H9 (cell line): Measurements from ENCODE around the gene ATXN10. TPM values are rescaled to one million over a fixed set of nuclear protein-coding genes. Genes with fewer than 3 reads are reported as not detected.

Experiments
- DNase-seq: peaks from one replicate; pipeline ENCODE4 v3.0.0-alpha.2; 2017
- H2AFZ ChIP-seq: one replicate; pipeline ENCODE4 v1.6.1; 2013; ENCODE audit warnings: mild to moderate bottlenecking, low read length, control low read depth, moderate library complexity
- H2AK5ac ChIP-seq: 2 replicates; pipeline ENCODE4 v1.6.1; 2013; ENCODE audit warnings: low read length, control low read depth, mixed read lengths; ENCODE audit not compliant: insufficient read length
- H2BK120ac ChIP-seq: one replicate; pipeline ENCODE4 v1.6.1; 2013; ENCODE audit warnings: low read depth, mild to moderate bottlenecking, low read length, control low read depth, inconsistent platforms; ENCODE audit not compliant: poor library complexity, severe bottlenecking
- H2BK12ac ChIP-seq: 2 replicates; pipeline ENCODE4 v1.6.1; 2013; ENCODE audit warnings: low read length, control low read depth, mixed read lengths, low read depth; ENCODE audit not compliant: insufficient read length
- H2BK15ac ChIP-seq: 2 replicates; pipeline ENCODE4 v1.6.1; 2013; ENCODE audit warnings: low read depth, low read length, control low read depth
- H2BK20ac ChIP-seq: one replicate; pipeline ENCODE4 v1.6.1; 2013; ENCODE audit warnings: low read depth, mild to moderate bottlenecking, low read length, control low read depth, inconsistent platforms; ENCODE audit not compliant: poor library complexity, severe bottlenecking
- H2BK5ac ChIP-seq: 2 replicates; pipeline ENCODE4 v1.6.1; 2013; ENCODE audit warnings: low read length, control low read depth, mixed read lengths; ENCODE audit not compliant: insufficient read length
- H3K14ac ChIP-seq: 2 replicates; pipeline ENCODE4 v1.6.1; 2013; ENCODE audit warnings: low read length, control low read depth; ENCODE audit not compliant: insufficient read depth
- H3K18ac ChIP-seq: 2 replicates; pipeline ENCODE4 v1.6.1; 2013; ENCODE audit warnings: low read depth, mild to moderate bottlenecking, mixed read lengths, low read length, control low read depth; ENCODE audit not compliant: insufficient read length
- H3K23ac ChIP-seq: 2 replicates; pipeline ENCODE4 v1.6.1; 2013; ENCODE audit warnings: low read length, control low read depth, mixed read lengths, low read depth; ENCODE audit not compliant: insufficient read length
- H3K23me2 ChIP-seq: 2 replicates; pipeline ENCODE4 v1.6.1; 2013; ENCODE audit warnings: low read depth, mild to moderate bottlenecking, mixed read lengths, low read length, control low read depth; ENCODE audit not compliant: insufficient read length, poor library complexity, severe bottlenecking
- H3K27ac ChIP-seq: 2 replicates; pipeline ENCODE4 v1.5.1; 2013; ENCODE audit warnings: low read length, control low read depth, mixed read lengths, low read depth; ENCODE audit not compliant: insufficient read length
- H3K27me3 ChIP-seq: 2 replicates; pipeline ENCODE4 v1.6.1; 2013; ENCODE audit warnings: low read length, control low read depth, inconsistent platforms; ENCODE audit not compliant: insufficient read depth
- H3K4ac ChIP-seq: 2 replicates; pipeline ENCODE4 v1.6.1; 2013; ENCODE audit warnings: low read depth, mild to moderate bottlenecking, control low read depth, inconsistent platforms, low read length, moderate library complexity
- H3K4me1 ChIP-seq: 2 replicates; pipeline ENCODE4 v1.6.1; 2013; ENCODE audit warnings: low read length, control low read depth, inconsistent platforms; ENCODE audit not compliant: insufficient read depth
- H3K4me2 ChIP-seq: 2 replicates; pipeline ENCODE4 v1.6.1; 2013; ENCODE audit warnings: low read length, control low read depth, mixed read lengths; ENCODE audit not compliant: insufficient read length, insufficient read depth
- H3K56ac ChIP-seq: 2 replicates; pipeline ENCODE4 v1.6.1; 2013; ENCODE audit warnings: low read depth, mild to moderate bottlenecking, mixed read lengths, low read length, control low read depth; ENCODE audit not compliant: insufficient read length
- H3K79me1 ChIP-seq: 2 replicates; pipeline ENCODE4 v1.6.1; 2013; ENCODE audit warnings: low read depth, mild to moderate bottlenecking, moderate library complexity, low read length, control low read depth, inconsistent platforms; ENCODE audit not compliant: insufficient read depth, poor library complexity, severe bottlenecking
- H3K79me2 ChIP-seq: 2 replicates; pipeline ENCODE4 v1.6.1; 2013; ENCODE audit warnings: low read length, control low read depth, inconsistent platforms; ENCODE audit not compliant: insufficient read depth
- H3K9ac ChIP-seq: 2 replicates; pipeline ENCODE4 v1.6.1; 2013; ENCODE audit warnings: low read length, control low read depth, mixed read lengths; ENCODE audit not compliant: insufficient read length; ENCODE audit errors: extremely low read depth
- H3K9me3 ChIP-seq: one replicate; pipeline ENCODE4 v1.6.1; 2013; ENCODE audit warnings: low read depth, low read length, inconsistent platforms; ENCODE audit not compliant: control insufficient read depth
- H3T11ph ChIP-seq: one replicate; pipeline ENCODE4 v1.6.1; 2013; ENCODE audit warnings: mild to moderate bottlenecking, low read length, control low read depth, inconsistent platforms
- H4K20me1 ChIP-seq: one replicate; pipeline ENCODE4 v1.6.1; 2013; ENCODE audit not compliant: control insufficient read depth, insufficient read length, insufficient read depth
- H4K5ac ChIP-seq: 2 replicates; pipeline ENCODE4 v1.6.1; 2013; ENCODE audit warnings: low read depth, mild to moderate bottlenecking, mixed read lengths, low read length, control low read depth; ENCODE audit not compliant: insufficient read length
- H4K8ac ChIP-seq: replicated peaks from 2 replicates; pipeline ENCODE4 v1.6.1; 2013; ENCODE audit warnings: low read length, control low read depth, mixed read lengths, low read depth; ENCODE audit not compliant: insufficient read length
- H4K91ac ChIP-seq: 2 replicates; pipeline ENCODE4 v1.6.1; 2013; ENCODE audit warnings: low read depth, mild to moderate bottlenecking, moderate library complexity, mixed read lengths, low read length, control low read depth; ENCODE audit not compliant: insufficient read length
- H3K27ac Mint-ChIP-seq, 3 experiments: 2 replicates in 2 of 3; 3 replicates in 1 of 3; pipeline ENCODE4 v1.8.0; 2020 to 2021; ENCODE audit warnings: mixed read lengths in 3 of 3, mild to moderate bottlenecking in 1 of 3, moderate library complexity in 1 of 3
- H3K27me3 Mint-ChIP-seq: 2 replicates; pipeline ENCODE4 v1.8.0; 2021; ENCODE audit warnings: low read depth, mild to moderate bottlenecking, moderate library complexity, mixed read lengths
- H3K36me3 Mint-ChIP-seq, 3 experiments: 2 replicates in 2 of 3; 3 replicates in 1 of 3; pipeline ENCODE4 v1.8.0; 2020 to 2021; ENCODE audit warnings: low read depth in 3 of 3, mixed read lengths in 3 of 3; ENCODE audit not compliant: insufficient read depth in 1 of 3
- H3K4me1 Mint-ChIP-seq, 2 experiments: 2 replicates each; pipeline ENCODE4 v1.8.0; 2020; ENCODE audit warnings: mixed read lengths in 2 of 2
- H3K4me3 Mint-ChIP-seq, 2 experiments: 2 replicates in 1 of 2; 3 replicates in 1 of 2; pipeline ENCODE4 v1.8.0; 2020 to 2021; ENCODE audit warnings: mild to moderate bottlenecking in 2 of 2, mixed read lengths in 2 of 2, moderate library complexity in 1 of 2
- H3K9me3 Mint-ChIP-seq, 2 experiments: 2 replicates in 1 of 2; 3 replicates in 1 of 2; pipeline ENCODE4 v1.8.0; 2020; ENCODE audit warnings: mild to moderate bottlenecking in 2 of 2, mixed read lengths in 2 of 2, moderate library complexity in 1 of 2
- WGBS: extraction: QIAGEN DNeasy Blood & Tissue Kit; methylation state at CpG from one replicate; pipeline ENCODE4 v1.1.7; 2013; ENCODE audit warnings: missing lambda C conversion rate, low lambda C conversion rate, mixed read lengths; ENCODE audit not compliant: insufficient read length; ENCODE audit errors: extremely low coverage; 5-methylcytosine and 5-hydroxymethylcytosine counted together
- total RNA-seq: library from RNA; stranded (reverse); gene quantifications from 2 replicates; pipeline ENCODE4 v1.2.1, GENCODE V29; 2021
- TF ChIP-seq, protein P1 (sequence below): fragments of 200-600 bp; sonication (generic); conservative IDR thresholded peaks from 3 replicates; pipeline ENCODE4 v1.8.0; 2021; ENCODE audit warnings: antibody characterized with exemption, mild to moderate bottlenecking

The ATXN10 gene
- total RNA-seq, 1 experiment from 2014 or later, result 210 TPM

- DNase-seq, result no peak
- Histone ChIP-seq H3K9me3 (no peaks in the 10 kb centered on the region), H3K27ac (no peak overlapping the region), H2BK20ac (no peak overlapping the region), H2BK15ac (no peak overlapping the region), H4K8ac (no peak overlapping the region), H3K79me1 (no peaks in the 10 kb centered on the region), H3K27me3 (no peaks in the 10 kb centered on the region), H3K4me2 (no peak overlapping the region), H4K20me1 (no peaks in the 10 kb centered on the region), H3K79me2 (no peaks in the 10 kb centered on the region), H4K91ac (no peak overlapping the region), H3K56ac (no peak overlapping the region), H4K5ac (no peak overlapping the region), H3K23ac (no peak overlapping the region), H3K23me2 (no peaks in the 10 kb centered on the region), H3K4ac (no peak overlapping the region), H3K18ac (no peak overlapping the region), H2BK120ac (no peak overlapping the region), H2BK5ac (no peak overlapping the region), H2BK12ac (no peak overlapping the region), H3K9ac (no peak overlapping the region), H3K4me1 (no peaks in the 10 kb centered on the region), H2AFZ (no peak overlapping the region), H2AK5ac (no peak overlapping the region), H3T11ph (no peak overlapping the region), H3K14ac (no peak overlapping the region)
- no CpG with 5 or more reads among the region's 6 CpGs for WGBS
- no peaks in the 10 kb centered on the region for H3K27me3 Mint-ChIP-seq
- H3K36me3 Mint-ChIP-seq, result peaks cover 0 to 2% (median 0%) of the 10 kb centered on the region in 3 experiments; a peak in 3 of 7 replicates
- H3K27ac Mint-ChIP-seq, result no peak overlapping the region
- H3K4me1 Mint-ChIP-seq, result peaks cover 27 to 28% of the 10 kb centered on the region in 2 experiments
- TF ChIP-seq, protein P1, sequence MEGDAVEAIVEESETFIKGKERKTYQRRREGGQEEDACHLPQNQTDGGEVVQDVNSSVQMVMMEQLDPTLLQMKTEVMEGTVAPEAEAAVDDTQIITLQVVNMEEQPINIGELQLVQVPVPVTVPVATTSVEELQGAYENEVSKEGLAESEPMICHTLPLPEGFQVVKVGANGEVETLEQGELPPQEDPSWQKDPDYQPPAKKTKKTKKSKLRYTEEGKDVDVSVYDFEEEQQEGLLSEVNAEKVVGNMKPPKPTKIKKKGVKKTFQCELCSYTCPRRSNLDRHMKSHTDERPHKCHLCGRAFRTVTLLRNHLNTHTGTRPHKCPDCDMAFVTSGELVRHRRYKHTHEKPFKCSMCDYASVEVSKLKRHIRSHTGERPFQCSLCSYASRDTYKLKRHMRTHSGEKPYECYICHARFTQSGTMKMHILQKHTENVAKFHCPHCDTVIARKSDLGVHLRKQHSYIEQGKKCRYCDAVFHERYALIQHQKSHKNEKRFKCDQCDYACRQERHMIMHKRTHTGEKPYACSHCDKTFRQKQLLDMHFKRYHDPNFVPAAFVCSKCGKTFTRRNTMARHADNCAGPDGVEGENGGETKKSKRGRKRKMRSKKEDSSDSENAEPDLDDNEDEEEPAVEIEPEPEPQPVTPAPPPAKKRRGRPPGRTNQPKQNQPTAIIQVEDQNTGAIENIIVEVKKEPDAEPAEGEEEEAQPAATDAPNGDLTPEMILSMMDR, result no peak
- H3K4me3 Mint-ChIP-seq, result no peak overlapping the region
- no peaks in the 10 kb centered on the region for H3K9me3 Mint-ChIP-seq
These were observed 110.3 kb downstream of the ATXN10 start for GRCh38 chr22:45781966-45782365.
